Endothelial cell (in vitro differentiated cells): ENCODE results near the gene ATP6V0B. TPM values are rescaled to one million over a fixed set of nuclear protein-coding genes. Genes with fewer than 3 reads are reported as not detected.
A peak's percentile ranks its signal among the peaks of the same experiment; 100 is the strongest.

Source experiments
- DNase-seq: peaks from one replicate; pipeline ENCODE4 v3.0.0; 2021; ENCODE audit warnings: low spot score
- H3K27ac Mint-ChIP-seq: one replicate; pipeline ENCODE4 v1.8.0; 2021; ENCODE audit warnings: mixed read lengths, inconsistent platforms; ENCODE audit not compliant: unreplicated experiment
- H3K27me3 Mint-ChIP-seq: one replicate; pipeline ENCODE4 v1.8.0; 2021; ENCODE audit warnings: mild to moderate bottlenecking, moderate library complexity, mixed read lengths, inconsistent platforms; ENCODE audit not compliant: unreplicated experiment
- H3K36me3 Mint-ChIP-seq: one replicate; pipeline ENCODE4 v1.8.0; 2021; ENCODE audit warnings: mild to moderate bottlenecking, low read depth, mixed read lengths, inconsistent platforms; ENCODE audit not compliant: unreplicated experiment
- H3K4me1 Mint-ChIP-seq: one replicate; pipeline ENCODE4 v1.8.0; 2021; ENCODE audit warnings: mild to moderate bottlenecking, mixed read lengths, inconsistent platforms; ENCODE audit not compliant: unreplicated experiment
- H3K4me3 Mint-ChIP-seq: one replicate; pipeline ENCODE4 v1.8.0; 2021; ENCODE audit warnings: mild to moderate bottlenecking, mixed read lengths, inconsistent platforms; ENCODE audit not compliant: unreplicated experiment
- H3K9me3 Mint-ChIP-seq: one replicate; pipeline ENCODE4 v1.8.0; 2021; ENCODE audit warnings: mixed read lengths, inconsistent platforms; ENCODE audit not compliant: unreplicated experiment
- CTCF ChIP-seq: fragments of 200-600 bp; sonication (generic); IDR thresholded peaks from one replicate; pipeline ENCODE4 v1.5.0; 2021; ENCODE audit warnings: antibody characterized with exemption; ENCODE audit not compliant: unreplicated experiment
- long read RNA-seq: library from polyadenylated mRNA; unstranded; transcript quantifications from one replicate; pipeline ENCODE4 v2.0.0, GENCODE V29; 2020; ENCODE audit not compliant: unreplicated experiment
- total RNA-seq: library from RNA; stranded (reverse); fragmentation: NEBNext Ultra II Directional; extraction: Animal tissue kit (Norgen Biotek cat#: 25700); gene quantifications from one replicate; pipeline ENCODE4 v1.2.1, GENCODE V29; 2021; ENCODE audit not compliant: unreplicated experiment

Gene ATP6V0B
- 94.5 TPM for total RNA-seq
- long read RNA-seq, transcript ATP6V0B-205 (8 exons, 1,298 nt): major isoform, 85 of 99 reads
- long read RNA-seq, partial matches to known transcripts: 1 of 99 reads
- long read RNA-seq, other reads (novel, unspliced or antisense): 6 of 99 reads

GRCh38 chr1:43974443-43975248 lies at the start of gene ATP6V0B:
Gene ATP6V0B, plus strand, starts transcription at chr1:43974960. Its CDS starts 81 bp downstream, at chr1:43975041.
- peaks cover 40% of the 10 kb centered on the region for H3K4me1 Mint-ChIP-seq
- peaks cover 24% of the 10 kb centered on the region for H3K27me3 Mint-ChIP-seq
- H3K27ac Mint-ChIP-seq: peak within 1 kb of the TSS; percentile 34
- H3K4me3 Mint-ChIP-seq: peak within 1 kb of the TSS; percentile 95
- H3K9me3 Mint-ChIP-seq: no peaks in the 10 kb centered on the region
- no peak for TF ChIP-seq CTCF
- peak; percentile 90 for DNase-seq
- peaks cover 22% of the 10 kb centered on the region for H3K36me3 Mint-ChIP-seq

GRCh38 chr1:43925846-43926245 lies 48.9 kb upstream of the ATP6V0B start:
- DNase-seq: no peak
- H3K9me3 Mint-ChIP-seq: no peaks in the 10 kb centered on the region
- H3K4me3 Mint-ChIP-seq: no peak overlapping the region
- H3K4me1 Mint-ChIP-seq: no peaks in the 10 kb centered on the region
- no peak overlapping the region for H3K27ac Mint-ChIP-seq
- peaks cover 15% of the 10 kb centered on the region for H3K36me3 Mint-ChIP-seq
- H3K27me3 Mint-ChIP-seq: no peaks in the 10 kb centered on the region
- TF ChIP-seq CTCF: no peak

GRCh38 chr1:43930168-43930948 lies 44.4 kb upstream of the ATP6V0B start:
- H3K27me3 Mint-ChIP-seq: peaks cover 10% of the 10 kb centered on the region
- peak; percentile 68 for TF ChIP-seq CTCF
- H3K9me3 Mint-ChIP-seq: no peaks in the 10 kb centered on the region
- no peak overlapping the region for H3K4me3 Mint-ChIP-seq
- peak; percentile 40 for DNase-seq
- H3K36me3 Mint-ChIP-seq: peaks cover 13% of the 10 kb centered on the region
- peaks cover 4% of the 10 kb centered on the region for H3K4me1 Mint-ChIP-seq
- no peak overlapping the region for H3K27ac Mint-ChIP-seq

GRCh38 chr1:43930949-43931275 lies 43.8 kb upstream of the ATP6V0B start:
- no peak for DNase-seq
- Mint-ChIP-seq H3K4me3 (no peak overlapping the region), H3K36me3 (peaks cover 8% of the 10 kb centered on the region), H3K27me3 (peaks cover 12% of the 10 kb centered on the region), H3K4me1 (peaks cover 4% of the 10 kb centered on the region), H3K9me3 (no peaks in the 10 kb centered on the region), H3K27ac (no peak overlapping the region)
- no peak for TF ChIP-seq CTCF
